ENCODE measurements around the gene ARHGAP8. TPM values are rescaled to one million over a fixed set of nuclear protein-coding genes. Genes with fewer than 3 reads are reported as not detected.

ARHGAP8 gene
- total RNA-seq, 3 donors from 2014 or later (not counting 1 experiment from before 2014, with no cell fraction given), result 23.6 to 32.6 (median 26.5) TPM

DNA sequence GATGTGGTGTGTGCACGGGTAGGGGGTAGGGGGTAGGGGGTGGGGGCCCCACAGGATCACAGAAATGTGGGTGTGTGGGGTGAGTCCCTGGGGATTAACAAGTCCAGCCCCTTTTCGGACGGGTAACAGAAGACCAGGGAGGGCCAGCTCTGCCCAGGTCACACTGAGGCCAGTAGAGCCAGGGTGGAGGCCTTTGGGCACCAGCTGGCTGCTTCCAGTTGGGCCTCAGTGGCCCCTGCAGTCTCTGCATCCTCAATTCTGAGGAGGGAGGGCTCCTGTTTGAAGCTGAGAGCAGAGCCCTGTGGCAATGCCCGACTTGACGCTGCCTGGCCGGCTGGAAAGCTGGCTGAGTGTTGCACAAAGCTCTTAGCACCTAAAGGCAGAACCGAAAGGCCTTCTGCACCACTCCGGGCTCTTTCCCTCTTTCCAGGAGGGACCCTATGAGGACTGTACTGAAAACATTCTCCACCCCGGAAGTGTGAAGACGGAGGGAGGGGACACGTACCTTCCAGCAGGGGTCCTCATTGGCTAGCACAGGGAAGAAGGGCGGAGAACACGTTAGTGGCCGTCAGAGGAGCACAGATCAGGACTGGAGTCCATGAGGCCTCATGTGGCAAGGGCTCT is 137.0 kb downstream of the ARHGAP8 start:
- Mint-ChIP-seq H3K36me3 (no peaks in the 10 kb centered on the region), H3K4me1 (no peaks in the 10 kb centered on the region), H3K27me3 (ENCODE audit: low read depth in 2 of 2) (no peaks in the 10 kb centered on the region), H3K27ac (no peak overlapping the region), H3K4me3 (no peak overlapping the region), H3K9me3 (no peaks in the 10 kb centered on the region)
- no peaks in the 10 kb centered on the region for H3K9me3 ChIP-seq (ENCODE audit: control insufficient read depth, insufficient read depth, low read length)
- H3K27me3 ChIP-seq (ENCODE audit: control insufficient read depth, insufficient read depth, low read length), result no peaks in the 10 kb centered on the region
- no peak overlapping the region for H3K4me3 ChIP-seq (ENCODE audit: low read length)
- no peak for DNase-seq
- H3K36me3 ChIP-seq (ENCODE audit: control insufficient read depth, insufficient read depth, low read length), result no peaks in the 10 kb centered on the region
- no peak for ATAC-seq
- no peak overlapping the region for H3K27ac ChIP-seq (ENCODE audit: low read length)
- H3K4me1 ChIP-seq (ENCODE audit: control insufficient read depth, insufficient read depth, low read length), result no peaks in the 10 kb centered on the region
- WGBS (ENCODE audit: insufficient coverage), result 84% methylated on average over 14 of the region's 14 CpGs
- TF ChIP-seq, protein P1, sequence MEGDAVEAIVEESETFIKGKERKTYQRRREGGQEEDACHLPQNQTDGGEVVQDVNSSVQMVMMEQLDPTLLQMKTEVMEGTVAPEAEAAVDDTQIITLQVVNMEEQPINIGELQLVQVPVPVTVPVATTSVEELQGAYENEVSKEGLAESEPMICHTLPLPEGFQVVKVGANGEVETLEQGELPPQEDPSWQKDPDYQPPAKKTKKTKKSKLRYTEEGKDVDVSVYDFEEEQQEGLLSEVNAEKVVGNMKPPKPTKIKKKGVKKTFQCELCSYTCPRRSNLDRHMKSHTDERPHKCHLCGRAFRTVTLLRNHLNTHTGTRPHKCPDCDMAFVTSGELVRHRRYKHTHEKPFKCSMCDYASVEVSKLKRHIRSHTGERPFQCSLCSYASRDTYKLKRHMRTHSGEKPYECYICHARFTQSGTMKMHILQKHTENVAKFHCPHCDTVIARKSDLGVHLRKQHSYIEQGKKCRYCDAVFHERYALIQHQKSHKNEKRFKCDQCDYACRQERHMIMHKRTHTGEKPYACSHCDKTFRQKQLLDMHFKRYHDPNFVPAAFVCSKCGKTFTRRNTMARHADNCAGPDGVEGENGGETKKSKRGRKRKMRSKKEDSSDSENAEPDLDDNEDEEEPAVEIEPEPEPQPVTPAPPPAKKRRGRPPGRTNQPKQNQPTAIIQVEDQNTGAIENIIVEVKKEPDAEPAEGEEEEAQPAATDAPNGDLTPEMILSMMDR (IDR thresholded peaks at IDR 0.05), result no peak
- intact Hi-C loops (cut with micrococcal nuclease), result no loop called here

DNA sequence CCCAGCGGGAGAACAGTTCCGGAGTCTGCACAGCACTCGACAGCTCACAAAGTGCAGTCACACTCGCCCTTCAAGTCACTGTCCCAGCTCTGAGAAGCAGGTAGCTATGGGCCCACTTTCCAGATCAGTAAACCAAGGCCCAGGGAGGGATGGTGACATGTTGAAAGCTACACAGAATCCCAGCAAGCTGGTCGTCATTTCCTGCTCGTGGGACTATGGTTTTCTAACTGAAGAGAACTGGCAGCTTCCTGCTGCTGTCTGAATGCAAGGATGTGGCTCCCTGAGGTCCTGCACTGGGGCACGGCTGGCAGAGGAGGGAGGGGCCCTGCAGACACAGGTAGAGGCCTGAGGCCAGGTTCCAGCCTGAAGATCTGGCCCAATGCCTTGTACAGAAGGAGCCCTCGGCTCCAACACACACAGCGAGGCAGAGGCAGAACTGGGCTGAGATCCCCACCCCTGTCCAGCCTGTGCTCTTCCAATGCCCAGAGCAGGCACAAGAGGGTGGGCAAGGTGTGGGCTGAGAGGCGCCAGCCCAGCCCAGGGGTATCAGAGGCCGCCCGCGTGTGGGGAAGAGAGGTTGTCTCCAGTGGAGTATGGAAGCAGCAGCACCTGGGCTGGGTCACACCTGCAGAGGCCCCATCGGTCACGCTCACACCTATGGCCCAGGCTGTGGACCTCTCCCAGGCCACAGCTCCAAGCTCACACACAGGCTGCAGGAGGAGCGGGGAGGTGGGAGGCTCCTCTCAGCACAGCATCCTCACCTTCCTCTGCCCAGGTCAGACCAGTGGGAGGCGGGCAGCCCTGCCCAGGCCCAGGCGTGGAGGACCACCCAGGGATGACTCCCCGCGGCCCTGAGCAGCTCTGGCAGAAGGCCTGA is 138.3 kb downstream of the ARHGAP8 start:
- Mint-ChIP-seq H3K27ac (no peak overlapping the region), H3K4me1 (no peaks in the 10 kb centered on the region), H3K27me3 (ENCODE audit: low read depth in 2 of 2) (no peaks in the 10 kb centered on the region), H3K9me3 (no peaks in the 10 kb centered on the region), H3K36me3 (no peaks in the 10 kb centered on the region), H3K4me3 (no peak overlapping the region)
- DNase-seq (no peak), ATAC-seq (no peak)
- intact Hi-C loops (cut with micrococcal nuclease), result no loop called here
- WGBS (ENCODE audit: insufficient coverage), result 83% methylated on average over 20 of the region's 20 CpGs
- Histone ChIP-seq H3K27ac (ENCODE audit: low read length) (no peak overlapping the region), H3K36me3 (ENCODE audit: control insufficient read depth, insufficient read depth, low read length) (no peaks in the 10 kb centered on the region), H3K4me1 (ENCODE audit: control insufficient read depth, insufficient read depth, low read length) (no peaks in the 10 kb centered on the region), H3K4me3 (ENCODE audit: low read length) (no peak overlapping the region), H3K27me3 (ENCODE audit: control insufficient read depth, insufficient read depth, low read length) (no peaks in the 10 kb centered on the region), H3K9me3 (ENCODE audit: control insufficient read depth, insufficient read depth, low read length) (no peaks in the 10 kb centered on the region)
- TF ChIP-seq, protein P1 (IDR thresholded peaks at IDR 0.05), result no peak

DNA sequence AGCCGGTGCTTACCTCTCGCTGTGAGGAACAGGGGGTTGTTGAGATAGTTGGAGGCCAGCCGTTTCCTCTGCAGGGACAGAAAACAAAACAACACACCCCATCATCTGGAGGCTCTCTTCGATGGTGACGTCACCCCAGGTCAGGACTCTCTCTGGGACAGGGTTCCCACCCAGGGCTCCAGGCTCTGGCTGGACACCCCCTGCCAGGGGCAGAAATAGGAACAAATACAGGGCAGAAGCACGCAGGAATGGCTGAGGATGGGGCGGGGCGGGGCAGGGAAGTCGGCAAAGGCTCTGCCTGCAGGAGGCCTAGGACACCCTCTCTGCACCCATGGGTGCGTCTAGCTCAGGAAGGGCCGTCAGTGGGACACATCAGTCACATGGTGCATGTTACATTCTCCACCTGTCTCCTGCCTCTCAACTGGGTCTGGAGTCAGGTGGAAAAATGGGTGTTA is 138.9 kb downstream of the ARHGAP8 start:
- no peaks in the 10 kb centered on the region for H3K27me3 Mint-ChIP-seq (ENCODE audit: low read depth in 2 of 2)
- WGBS (ENCODE audit: insufficient coverage), result 85% methylated on average over 11 of the region's 11 CpGs
- H3K4me3 Mint-ChIP-seq, result no peak overlapping the region
- no peaks in the 10 kb centered on the region for H3K9me3 Mint-ChIP-seq
- DNase-seq (no peak), ATAC-seq (no peak)
- no peak overlapping the region for H3K27ac Mint-ChIP-seq
- H3K4me1 Mint-ChIP-seq, result no peaks in the 10 kb centered on the region
- Histone ChIP-seq H3K36me3 (ENCODE audit: control insufficient read depth, insufficient read depth, low read length) (no peaks in the 10 kb centered on the region), H3K27me3 (ENCODE audit: control insufficient read depth, insufficient read depth, low read length) (no peaks in the 10 kb centered on the region), H3K9me3 (ENCODE audit: control insufficient read depth, insufficient read depth, low read length) (no peaks in the 10 kb centered on the region), H3K27ac (ENCODE audit: low read length) (no peak overlapping the region), H3K4me1 (ENCODE audit: control insufficient read depth, insufficient read depth, low read length) (no peaks in the 10 kb centered on the region), H3K4me3 (ENCODE audit: low read length) (no peak overlapping the region)
- intact Hi-C loops (cut with micrococcal nuclease), result no loop called here
- no peaks in the 10 kb centered on the region for H3K36me3 Mint-ChIP-seq
- TF ChIP-seq, protein P1 (IDR thresholded peaks at IDR 0.05), result no peak

Measured in natural killer cell (primary cell).